ENCODE results near the gene OPCML.

GRCh38 chr11:132908414-132908810, 623.9 kb downstream of the OPCML start:
- TF ChIP-seq, protein P1, sequence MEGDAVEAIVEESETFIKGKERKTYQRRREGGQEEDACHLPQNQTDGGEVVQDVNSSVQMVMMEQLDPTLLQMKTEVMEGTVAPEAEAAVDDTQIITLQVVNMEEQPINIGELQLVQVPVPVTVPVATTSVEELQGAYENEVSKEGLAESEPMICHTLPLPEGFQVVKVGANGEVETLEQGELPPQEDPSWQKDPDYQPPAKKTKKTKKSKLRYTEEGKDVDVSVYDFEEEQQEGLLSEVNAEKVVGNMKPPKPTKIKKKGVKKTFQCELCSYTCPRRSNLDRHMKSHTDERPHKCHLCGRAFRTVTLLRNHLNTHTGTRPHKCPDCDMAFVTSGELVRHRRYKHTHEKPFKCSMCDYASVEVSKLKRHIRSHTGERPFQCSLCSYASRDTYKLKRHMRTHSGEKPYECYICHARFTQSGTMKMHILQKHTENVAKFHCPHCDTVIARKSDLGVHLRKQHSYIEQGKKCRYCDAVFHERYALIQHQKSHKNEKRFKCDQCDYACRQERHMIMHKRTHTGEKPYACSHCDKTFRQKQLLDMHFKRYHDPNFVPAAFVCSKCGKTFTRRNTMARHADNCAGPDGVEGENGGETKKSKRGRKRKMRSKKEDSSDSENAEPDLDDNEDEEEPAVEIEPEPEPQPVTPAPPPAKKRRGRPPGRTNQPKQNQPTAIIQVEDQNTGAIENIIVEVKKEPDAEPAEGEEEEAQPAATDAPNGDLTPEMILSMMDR (conservative IDR thresholded peaks at IDR 0.05; ENCODE audit: low read length) = no peak
- no peak for TF ChIP-seq EZH2phosphoT487 (IDR thresholded peaks at IDR 0.05; ENCODE audit: borderline replicate concordance)
